Neural cell (in vitro differentiated cells): ENCODE results near the gene FBN1. TPM values are rescaled to one million over a fixed set of nuclear protein-coding genes. Genes with fewer than 3 reads are reported as not detected.

Experiments
- H2AFZ ChIP-seq: fragments of 200-600, 300-800 bp; sonication (generic), shearing (Covaris generic); 2 replicates; pipeline ENCODE4 v1.6.0; 2014; ENCODE audit warnings: low read depth, mild to moderate bottlenecking, antibody characterized with exemption, low read length, moderate library complexity
- H3F3A ChIP-seq: fragments of 200-600 bp; shearing (Covaris generic); 2 replicates; pipeline ENCODE4 v1.6.1; 2016; ENCODE audit warnings: mild to moderate bottlenecking, moderate library complexity, mixed read lengths, antibody characterized with exemption, low read length; ENCODE audit not compliant: insufficient read depth, poor library complexity, severe bottlenecking
- H3K27ac ChIP-seq: fragments of 200-600, 300-800 bp; sonication (generic), shearing (Covaris generic); 2 replicates; pipeline ENCODE4 v1.5.1; 2014; ENCODE audit warnings: mild to moderate bottlenecking, low read length, moderate library complexity
- H3K27me3 ChIP-seq: fragments of 300-800, 200-600 bp; sonication (generic), shearing (Covaris generic); 2 replicates; pipeline ENCODE4 v1.6.0; 2014; ENCODE audit warnings: mild to moderate bottlenecking, low read depth, low read length, moderate library complexity; ENCODE audit not compliant: insufficient read depth
- H3K36me3 ChIP-seq: fragments of 300-800, 200-600 bp; sonication (generic), shearing (Covaris generic); 2 replicates; pipeline ENCODE4 v1.5.1; 2014; ENCODE audit warnings: mild to moderate bottlenecking, antibody characterized with exemption, low read length, moderate library complexity; ENCODE audit not compliant: insufficient read depth
- H3K4me2 ChIP-seq: fragments of 300-800, 200-600 bp; sonication (generic), shearing (Covaris generic); 2 replicates; pipeline ENCODE4 v1.6.0; 2014; ENCODE audit warnings: mild to moderate bottlenecking, low read length
- H3K4me3 ChIP-seq: fragments of 300-800, 200-600 bp; sonication (generic), shearing (Covaris generic); 2 replicates; pipeline ENCODE4 v1.5.1; 2014; ENCODE audit warnings: mild to moderate bottlenecking, low read length, moderate library complexity
- H3K79me2 ChIP-seq: fragments of 200-600 bp; shearing (Covaris generic); replicated peaks from 2 replicates; pipeline ENCODE4 v1.6.0; 2014; ENCODE audit warnings: mild to moderate bottlenecking, low read length, moderate library complexity; ENCODE audit not compliant: insufficient read depth
- H3K9ac ChIP-seq: fragments of 300-800, 200-600 bp; sonication (generic), shearing (Covaris generic); 2 replicates; pipeline ENCODE4 v1.6.1; 2016; ENCODE audit warnings: mild to moderate bottlenecking, low read length, mixed read lengths
- H3K9me2 ChIP-seq: fragments of 200-600 bp; shearing (Covaris generic); 2 replicates; pipeline ENCODE4 v1.6.1; 2016; ENCODE audit warnings: mild to moderate bottlenecking, low read length, mixed read lengths; ENCODE audit not compliant: insufficient read depth
- H3K9me3 ChIP-seq: fragments of 200-600, 300-800 bp; sonication (generic), shearing (Covaris generic); 2 replicates; pipeline ENCODE4 v1.6.1; 2016; ENCODE audit warnings: mild to moderate bottlenecking, mixed run types, low read length, moderate library complexity, mixed read lengths
- H4K20me1 ChIP-seq: fragments of 200-600 bp; shearing (Covaris generic); 2 replicates; pipeline ENCODE4 v1.6.1; 2016; ENCODE audit warnings: mild to moderate bottlenecking, mixed run types; ENCODE audit not compliant: insufficient read depth
- CTCF ChIP-seq: fragments of 450-650 bp; IDR thresholded peaks from 2 replicates; pipeline ENCODE4 v1.5.1; 2014; ENCODE audit warnings: antibody characterized with exemption, mild to moderate bottlenecking, moderate library complexity; ENCODE audit not compliant: poor library complexity, severe bottlenecking
- EP300 ChIP-seq: fragments of 450-650 bp; conservative IDR thresholded peaks from 2 replicates; pipeline ENCODE4 v1.6.1; 2014; ENCODE audit warnings: antibody characterized with exemption, mild to moderate bottlenecking, moderate library complexity; ENCODE audit not compliant: poor library complexity, severe bottlenecking
- EZH2 ChIP-seq: fragments of 200-600, 300-800 bp; shearing (Covaris generic), sonication (generic); IDR thresholded peaks from 2 replicates; pipeline ENCODE4 v1.6.1; 2014; ENCODE audit warnings: antibody characterized with exemption, low read length, borderline replicate concordance, mild to moderate bottlenecking; ENCODE audit not compliant: insufficient read depth, poor library complexity, severe bottlenecking
- MXI1 ChIP-seq: fragments of 450-650 bp; conservative IDR thresholded peaks from 2 replicates; pipeline ENCODE4 v1.6.1; 2014; ENCODE audit warnings: antibody characterized with exemption, mild to moderate bottlenecking; ENCODE audit not compliant: poor library complexity, severe bottlenecking
- POLR2AphosphoS5 ChIP-seq: IDR thresholded peaks from 2 replicates; pipeline ENCODE4 v1.6.1; 2012
- RAD21 ChIP-seq: fragments of 450-650 bp; conservative IDR thresholded peaks from 2 replicates; pipeline ENCODE4 v1.6.1; 2014; ENCODE audit warnings: antibody characterized with exemption, mild to moderate bottlenecking, moderate library complexity
- REST ChIP-seq: IDR thresholded peaks from 2 replicates; pipeline ENCODE4 v1.6.1; 2012; ENCODE audit warnings: borderline replicate concordance
- SMC3 ChIP-seq: fragments of 450-650 bp; conservative IDR thresholded peaks from 2 replicates; pipeline ENCODE4 v1.6.1; 2014; ENCODE audit warnings: antibody characterized with exemption, mild to moderate bottlenecking, moderate library complexity; ENCODE audit not compliant: poor library complexity
- TAF1 ChIP-seq: IDR thresholded peaks from 2 replicates; pipeline ENCODE4 v1.6.1; 2012; ENCODE audit warnings: low read depth
- polyA plus RNA-seq: library from polyadenylated mRNA; depleted of rRNA; stranded (reverse); fragments of >200 nt; gene quantifications from 2 replicates; pipeline ENCODE4 v1.2.3, GENCODE V29; 2014

FBN1 gene
- polyA plus RNA-seq, 1 donor from 2014 or later = 22.0 TPM

- Histone ChIP-seq H3K4me2 (no peak overlapping the region), H3K9me3 (no peaks in the 10 kb centered on the region), H4K20me1 (no peaks in the 10 kb centered on the region), H3K4me3 (no peak overlapping the region), H2AFZ (no peak overlapping the region), H3K79me2 (no peaks in the 10 kb centered on the region), H3K36me3 (no peaks in the 10 kb centered on the region), H3F3A (no peaks in the 10 kb centered on the region), H3K27ac (no peak overlapping the region), H3K9me2 (no peaks in the 10 kb centered on the region), H3K9ac (no peak overlapping the region), H3K27me3 (no peaks in the 10 kb centered on the region)
- no peak for TF ChIP-seq EZH2
- no peak for TF ChIP-seq TAF1
- TF ChIP-seq CTCF = no peak
- no peak for TF ChIP-seq POLR2AphosphoS5
- no peak for TF ChIP-seq SMC3
- TF ChIP-seq MXI1 = no peak
- TF ChIP-seq EP300 = no peak
- no peak for TF ChIP-seq REST
- TF ChIP-seq RAD21 = no peak
Observed at GRCh38 chr15:48590723-48591122, 54.8 kb downstream of the FBN1 start.

- no peaks in the 10 kb centered on the region for H3K9me2 ChIP-seq
- H3F3A ChIP-seq = no peaks in the 10 kb centered on the region
- H3K4me3 ChIP-seq = no peak overlapping the region
- no peak overlapping the region for H2AFZ ChIP-seq
- TF ChIP-seq EP300 (no peak), SMC3 (no peak), MXI1 (no peak), EZH2 (no peak), TAF1 (no peak), CTCF (no peak), POLR2AphosphoS5 (no peak), REST (no peak), RAD21 (no peak)
- no peak overlapping the region for H3K9ac ChIP-seq
- H4K20me1 ChIP-seq = no peaks in the 10 kb centered on the region
- H3K27me3 ChIP-seq = no peaks in the 10 kb centered on the region
- H3K4me2 ChIP-seq = no peak overlapping the region
- H3K27ac ChIP-seq = no peak overlapping the region
- no peaks in the 10 kb centered on the region for H3K9me3 ChIP-seq
- H3K79me2 ChIP-seq = no peaks in the 10 kb centered on the region
- no peaks in the 10 kb centered on the region for H3K36me3 ChIP-seq
Observed at GRCh38 chr15:48584812-48585563, 60.5 kb downstream of the FBN1 start.
